NCI-H446 treated with DMSO at 0.1 percent for 48 hours (cell line): ENCODE measurements around the gene TOX2.

Experiments
- DNase-seq: peaks from one replicate; lab custom pipeline; 2025; lab: John Stamatoyannopoulos, UW

TOX2 gene

GRCh38 chr20:44106615-44107014, 192.0 kb downstream of the TOX2 start:
- no peak for DNase-seq

DNA sequence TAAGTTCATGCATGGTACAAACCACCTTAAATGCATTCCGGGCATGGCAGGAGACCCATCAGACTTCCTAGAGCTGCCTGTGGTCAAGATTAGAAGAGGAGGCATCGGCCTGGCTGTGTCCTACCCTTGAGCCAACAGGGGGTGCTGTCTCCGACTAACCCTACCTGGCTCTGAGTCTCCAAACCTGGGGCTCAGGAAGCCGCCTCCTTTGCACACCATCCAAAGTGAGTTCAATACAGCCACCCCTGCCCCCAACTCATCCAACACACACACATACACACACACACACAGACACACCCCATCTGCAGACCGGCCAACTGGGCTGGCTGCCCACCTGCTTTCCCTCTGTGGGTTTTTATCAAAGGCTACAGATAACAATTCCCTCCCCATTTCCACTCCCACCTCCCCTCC, 195.3 kb downstream of the TOX2 start:
- DNase-seq, result no peak

- DNase-seq, result no peak
Measured at GRCh38 chr20:44110816-44111568, 196.3 kb downstream of the TOX2 start.

DNA sequence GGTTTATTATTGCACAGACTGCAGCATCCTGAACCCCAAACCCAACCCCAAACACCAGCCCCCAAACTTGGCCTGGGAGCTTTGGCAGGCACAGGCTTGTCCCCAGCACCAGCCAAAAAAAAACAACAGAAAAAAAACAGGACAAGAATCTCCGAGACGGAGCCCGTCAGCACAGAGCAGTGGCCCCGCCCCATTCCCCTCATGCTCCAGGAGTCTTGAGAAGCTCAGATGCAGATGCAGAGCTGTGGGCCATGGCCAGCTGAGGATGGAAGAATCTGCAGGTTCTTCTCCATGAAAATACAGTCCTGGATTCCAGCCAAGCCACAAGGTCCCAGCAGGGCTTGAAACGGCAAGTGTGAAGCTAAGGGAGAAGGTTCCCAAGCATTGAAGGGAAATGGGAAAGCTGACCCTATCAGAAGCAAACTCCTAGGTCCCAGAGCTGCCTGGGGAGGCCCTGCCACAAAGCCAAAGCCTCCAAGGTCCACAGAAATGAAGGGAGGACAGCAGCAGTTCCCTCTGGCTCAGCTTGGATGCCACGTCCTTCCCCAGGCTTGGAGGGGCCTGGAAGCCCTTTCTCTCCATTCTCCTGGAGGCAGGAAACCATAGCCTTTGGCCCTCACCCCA, 197.2 kb downstream of the TOX2 start:
- DNase-seq, result no peak

DNA sequence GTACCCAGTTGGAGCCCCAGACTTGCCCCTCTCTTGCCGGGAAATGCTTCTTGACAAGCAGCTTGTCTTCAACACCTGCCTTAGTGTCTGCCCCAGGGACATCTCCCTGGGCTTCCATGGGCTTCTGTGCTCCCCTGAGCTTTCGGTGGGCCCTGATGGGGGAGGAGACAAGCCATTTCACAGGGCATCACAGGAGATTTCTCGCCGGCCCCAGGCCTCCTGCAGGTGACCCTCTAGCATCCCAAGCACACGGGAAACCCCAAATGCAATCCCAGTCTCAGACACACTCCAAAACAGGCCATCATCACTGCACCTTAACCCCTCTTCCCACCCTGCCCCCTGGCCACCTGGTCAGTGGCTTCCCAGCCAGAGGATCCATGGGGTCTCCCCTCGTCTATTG, 197.8 kb downstream of the TOX2 start:
- DNase-seq, result no peak

GRCh38 chr20:44112889-44113617, 198.4 kb downstream of the TOX2 start:
- DNase-seq, result no peak

GRCh38 chr20:44113618-44114376, 199.1 kb downstream of the TOX2 start:
- DNase-seq, result no peak

DNA sequence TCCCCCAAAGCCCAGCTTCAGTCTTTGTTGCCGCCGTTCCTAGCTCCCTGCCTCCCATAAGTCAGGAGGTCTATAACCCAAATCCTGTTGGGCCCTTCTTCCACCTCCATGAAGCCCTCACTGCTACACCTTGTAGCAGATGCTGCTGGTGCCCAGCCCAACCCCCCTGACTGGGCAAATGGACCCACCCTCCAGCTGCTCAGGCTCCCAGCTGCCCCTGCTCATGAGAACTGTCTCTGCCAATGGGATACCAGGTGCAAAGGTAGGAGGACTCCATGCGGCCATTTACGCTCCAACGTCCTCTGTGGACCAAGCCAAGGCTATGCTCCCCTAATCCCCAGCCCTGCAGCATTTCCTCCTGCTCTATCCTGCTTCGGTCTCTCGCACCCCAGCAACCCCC, 200.5 kb downstream of the TOX2 start:
- no peak for DNase-seq

DNA sequence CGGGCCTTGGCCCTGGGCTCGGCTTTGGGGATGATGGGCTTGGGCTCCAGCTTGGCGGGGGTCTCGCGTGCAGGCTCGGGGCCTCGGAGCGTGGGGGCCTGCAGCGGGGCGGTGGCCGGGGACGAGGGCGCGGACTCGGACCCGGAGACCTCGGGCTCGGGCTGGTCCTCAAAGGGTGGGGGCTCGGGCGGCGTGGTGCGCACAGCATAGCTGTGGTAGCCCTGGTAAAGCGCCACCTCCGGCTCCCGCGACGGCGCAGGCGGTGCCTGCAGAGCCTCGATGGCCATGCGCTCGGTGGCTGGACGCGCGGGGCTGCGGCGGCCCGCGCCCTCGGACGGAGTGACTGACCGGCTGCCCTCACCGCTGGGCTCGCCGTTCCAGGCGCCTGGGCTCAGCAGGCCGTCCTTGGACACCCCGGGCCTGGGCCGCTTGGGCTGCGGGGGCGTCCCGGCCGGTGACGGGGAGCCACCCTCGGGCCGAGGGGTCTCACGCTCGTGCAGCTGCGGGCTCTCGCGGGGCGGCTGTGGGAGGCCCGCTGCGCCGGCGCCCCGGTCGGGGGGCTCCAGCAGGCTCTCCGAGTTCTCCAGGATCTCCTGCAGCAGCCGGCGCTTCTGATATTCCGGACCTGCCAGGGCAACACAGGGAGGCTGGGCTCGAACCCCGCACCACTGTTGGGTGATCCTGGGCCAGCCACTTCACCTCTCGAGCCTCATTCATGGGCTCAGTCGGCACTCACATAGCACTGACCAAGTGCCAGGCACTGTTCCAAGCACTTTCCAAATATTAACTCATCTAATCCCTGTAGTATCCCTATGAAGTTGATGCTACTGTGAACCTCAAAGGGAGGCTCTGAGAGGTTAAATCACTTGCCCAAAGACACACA, 201.4 kb downstream of the TOX2 start:
- no peak for DNase-seq

GRCh38 chr20:44117296-44118184, 202.9 kb downstream of the TOX2 start:
- no peak for DNase-seq

GRCh38 chr20:44118185-44119033, 203.8 kb downstream of the TOX2 start:
- DNase-seq, result no peak
